ENCODE data around the gene HERPUD2.
"Not testable (repeated sequence)": the region's sequence is repeated elsewhere in the genome, so short reads cannot be mapped to it uniquely, and the experiment has no call there.

Gene HERPUD2

GRCh38 chr7:35712563-35713226, 17.8 kb upstream of the HERPUD2 start:
- DNase-seq: no peak

- no peak for DNase-seq
Measured at GRCh38 chr7:35707422-35707821, 12.5 kb upstream of the HERPUD2 start.

GRCh38 chr7:35705932-35706461, 11.1 kb upstream of the HERPUD2 start:
- no peak for DNase-seq

GRCh38 chr7:35704261-35704660, 9.3 kb upstream of the HERPUD2 start:
- DNase-seq: no peak

- no peak for DNase-seq
Measured at GRCh38 chr7:35702541-35702940, 7.6 kb upstream of the HERPUD2 start.

- DNase-seq: no peak
Measured at GRCh38 chr7:35701287-35701900, 6.5 kb upstream of the HERPUD2 start.

- DNase-seq: no peak
Measured at GRCh38 chr7:35700865-35701264, 5.9 kb upstream of the HERPUD2 start.

GRCh38 chr7:35700333-35700732, 5.4 kb upstream of the HERPUD2 start:
- DNase-seq: no peak

- no peak for DNase-seq
Measured at GRCh38 chr7:35699796-35700305, 4.9 kb upstream of the HERPUD2 start.

- DNase-seq: not testable (repeated sequence)
Measured at GRCh38 chr7:35698382-35698781, 3.4 kb upstream of the HERPUD2 start.

- no peak for DNase-seq
Measured at GRCh38 chr7:35697414-35698175, 2.7 kb upstream of the HERPUD2 start.

- DNase-seq: no peak
Measured at GRCh38 chr7:35695987-35696386, 1.1 kb upstream of the HERPUD2 start.

GRCh38 chr7:35695473-35695850, 527 bp upstream of the HERPUD2 start:
- DNase-seq: no peak

GRCh38 chr7:35694161-35694783, 663 bp downstream of the HERPUD2 start:
- no peak for DNase-seq

GRCh38 chr7:35691827-35692307, 3.1 kb downstream of the HERPUD2 start:
- no peak for DNase-seq

- no peak for DNase-seq
Measured at GRCh38 chr7:35691366-35691765, 3.6 kb downstream of the HERPUD2 start.

GRCh38 chr7:35690614-35691013, 4.3 kb downstream of the HERPUD2 start:
- DNase-seq: not testable (repeated sequence)

GRCh38 chr7:35685781-35686180, 9.2 kb downstream of the HERPUD2 start:
- no peak for DNase-seq

GRCh38 chr7:35681231-35682029, 13.5 kb downstream of the HERPUD2 start:
- DNase-seq: no peak

GRCh38 chr7:35680403-35681013, 14.4 kb downstream of the HERPUD2 start:
- DNase-seq: no peak

GRCh38 chr7:35677582-35678356, 17.2 kb downstream of the HERPUD2 start:
- DNase-seq: no peak
